GM18870 (cell line): ENCODE data around the gene GRM2.

Experiments used
- ATAC-seq: cut with Tn5 transposase; IDR thresholded peaks from one replicate; pipeline ENCODE4 v1.9.1; 2021; ENCODE audit warnings: moderate library complexity; ENCODE audit not compliant: unreplicated experiment

GRM2 gene

GRCh38 chr3:51704511-51704950 is 2.3 kb upstream of the GRM2 start:
- no peak for ATAC-seq

- ATAC-seq: no peak
Measured at GRCh38 chr3:51705276-51706020, 1.4 kb upstream of the GRM2 start.

- ATAC-seq: no peak
Measured at GRCh38 chr3:51706021-51706485, 815 bp upstream of the GRM2 start.

- ATAC-seq: no peak
Measured at GRCh38 chr3:51708216-51708845, 1.5 kb downstream of the GRM2 start.

- ATAC-seq: no peak
Measured at GRCh38 chr3:51709004-51709420, 2.1 kb downstream of the GRM2 start.

GRCh38 chr3:51709675-51710074 is 2.8 kb downstream of the GRM2 start:
- ATAC-seq: no peak

- ATAC-seq: no peak
Measured at GRCh38 chr3:51710631-51711351, 3.9 kb downstream of the GRM2 start.

GRCh38 chr3:51711352-51712037 is 4.6 kb downstream of the GRM2 start:
- no peak for ATAC-seq

GRCh38 chr3:51712038-51712420 is 5.2 kb downstream of the GRM2 start:
- ATAC-seq: no peak

GRCh38 chr3:51712511-51712931 is 5.7 kb downstream of the GRM2 start:
- no peak for ATAC-seq

GRCh38 chr3:51712963-51713362 is 6.1 kb downstream of the GRM2 start:
- ATAC-seq: no peak

- ATAC-seq: no peak
Measured at GRCh38 chr3:51715231-51715976, 8.5 kb downstream of the GRM2 start.

- no peak for ATAC-seq
Measured at GRCh38 chr3:51715977-51716294, 9.1 kb downstream of the GRM2 start.

- no peak for ATAC-seq
Measured at GRCh38 chr3:51716805-51717204, 9.9 kb downstream of the GRM2 start.

GRCh38 chr3:51717446-51717845 is 10.6 kb downstream of the GRM2 start:
- no peak for ATAC-seq

- no peak for ATAC-seq
Measured at GRCh38 chr3:51717947-51718346, 11.1 kb downstream of the GRM2 start.

GRCh38 chr3:51718547-51719409 is 11.9 kb downstream of the GRM2 start:
- no peak for ATAC-seq

GRCh38 chr3:51719410-51720025 is 12.7 kb downstream of the GRM2 start:
- no peak for ATAC-seq
